HepG2 (cell line): Measurements from ENCODE around the gene XRCC5. TPM values are rescaled to one million over a fixed set of nuclear protein-coding genes. Genes with fewer than 3 reads are reported as not detected.

ENCODE experiments used
- ATAC-seq: fragments of 200-7000 bp; cut with Tn5 transposase; 3 replicates; pipeline ENCODE4 v1.9.1; 2020; ENCODE audit warnings: mild to moderate bottlenecking, moderate library complexity
- BruUV-seq: library from RNA; stranded (reverse); fragments of 400-500 nt; replicated peaks from 2 replicates; lab custom pipeline; 2021; lab: Mats Ljungman, UMichigan
- CTCF ChIA-PET: fragments of 300-600 bp; formaldehyde crosslinking; extraction: SDS; loops from one replicate; lab custom pipeline; 2021; ENCODE audit warnings: low total read pairs, inconsistent platforms, low intra/inter-chr PET ratio; lab: Yijun Ruan, JAX
- POLR2A ChIA-PET: fragments of 350-600 bp; sonication (Branson Sonifier 250); formaldehyde crosslinking; loops from one replicate; lab custom pipeline; 2020; ENCODE audit warnings: antibody characterized with exemption, inconsistent platforms; lab: Yijun Ruan, JAX
- DNase-seq: peaks from one replicate; pipeline ENCODE4 v3.0.0-alpha.2; 2015; ENCODE audit warnings: low spot score
- FAIRE-seq: peaks from 3 replicates; lab custom pipeline; 2011; peaks lifted over from hg19 to GRCh38; lab: Jason Lieb, UNC
- H2AFZ ChIP-seq: one replicate; pipeline ENCODE4 v1.6.1; 2011; ENCODE audit warnings: low read length, inconsistent platforms
- H3K27ac ChIP-seq: fragments of 300-600 bp; 3 replicates; pipeline ENCODE4 v1.8.0; 2011; ENCODE audit warnings: mixed run types, mild to moderate bottlenecking, mixed read lengths, low read length, inconsistent platforms; ENCODE audit not compliant: insufficient read depth; ENCODE audit errors: extremely low read length
- H3K27me3 ChIP-seq, 2 experiments: fragments of 200-600 bp in 1 of 2; 2 replicates in 1 of 2; 3 replicates in 1 of 2; pipeline versions ENCODE4 v1.6.0 to v1.8.0; 2011; ENCODE audit warnings: low read length in 2 of 2, mild to moderate bottlenecking in 2 of 2, moderate library complexity in 2 of 2, inconsistent platforms in 1 of 2; ENCODE audit not compliant: insufficient read depth in 2 of 2, control insufficient read depth in 1 of 2
- H3K36me3 ChIP-seq, 2 experiments: fragments of 200-600 bp in 1 of 2; replicated peaks in 1 of 2; 2 replicates in 1 of 2; 3 replicates in 1 of 2; pipeline versions ENCODE4 v1.5.1 to v1.8.0; 2011; ENCODE audit warnings: low read length in 2 of 2, inconsistent platforms in 1 of 2; ENCODE audit not compliant: insufficient read depth in 2 of 2, control insufficient read depth in 1 of 2
- H3K4me1 ChIP-seq: 2 replicates; pipeline ENCODE4 v1.5.1; 2012; ENCODE audit warnings: low read length, inconsistent platforms; ENCODE audit not compliant: insufficient read depth
- H3K4me2 ChIP-seq: 2 replicates; pipeline ENCODE4 v1.6.0; 2011; ENCODE audit warnings: low read depth, low read length, inconsistent platforms
- H3K4me3 ChIP-seq, 3 experiments: fragments of 200-600 bp in 1 of 3; sonication (generic), shearing (Covaris generic) in 1 of 3; replicated peaks in 1 of 3; 2 replicates each; pipeline ENCODE4 v1.5.1; 2011 to 2016; ENCODE audit warnings: low read length in 3 of 3, inconsistent platforms in 2 of 3, low read depth in 2 of 3, mild to moderate bottlenecking in 2 of 3, control low read depth in 1 of 3, mixed read lengths in 1 of 3; ENCODE audit not compliant: insufficient read depth in 1 of 3
- H3K79me2 ChIP-seq: one replicate; pipeline ENCODE4 v1.6.1; 2011; ENCODE audit warnings: low read length, inconsistent platforms; ENCODE audit not compliant: insufficient read depth
- H3K9ac ChIP-seq: 2 replicates; pipeline ENCODE4 v1.6.0; 2011; ENCODE audit warnings: mild to moderate bottlenecking, low read depth, low read length, inconsistent platforms; ENCODE audit not compliant: insufficient read depth
- H3K9me3 ChIP-seq: 2 replicates; pipeline ENCODE4 v1.5.1; 2012; ENCODE audit warnings: mild to moderate bottlenecking, low read length
- H4K20me1 ChIP-seq: 2 replicates; pipeline ENCODE4 v1.6.0; 2011; ENCODE audit warnings: inconsistent platforms, mild to moderate bottlenecking, low read length, moderate library complexity; ENCODE audit not compliant: insufficient read depth
- CHD4 ChIP-seq: fragments of 200-600 bp; sonication (generic); IDR thresholded peaks from 2 replicates; pipeline ENCODE4 v1.7.0; 2017; ENCODE audit warnings: mild to moderate bottlenecking, low read length, borderline replicate concordance
- DNMT3B ChIP-seq: conservative IDR thresholded peaks from 2 replicates; pipeline ENCODE4 v1.6.1; 2016; ENCODE audit warnings: missing biosample characterization, control low read depth
- HNRNPLL ChIP-seq: fragments of 200-400 bp; formaldehyde crosslinking; IDR thresholded peaks from 2 replicates; pipeline ENCODE4 v1.6.1; 2017; ENCODE audit warnings: mild to moderate bottlenecking, low read depth, low read length; ENCODE audit not compliant: poor library complexity, severe bottlenecking
- NPAS2 ChIP-seq: sonication (generic); formaldehyde crosslinking; IDR thresholded peaks from 2 replicates; pipeline ENCODE4 v1.8.0; 2022; ENCODE audit warnings: mild to moderate bottlenecking, missing genetic modification reagents, borderline replicate concordance
- NR2C2 ChIP-seq: sonication (generic); formaldehyde crosslinking; IDR thresholded peaks from 2 replicates; pipeline ENCODE4 v1.4.0; 2020; ENCODE audit warnings: missing genetic modification reagents, mild to moderate bottlenecking, moderate library complexity, borderline replicate concordance
- PHF8 ChIP-seq: sonication (generic); formaldehyde crosslinking; IDR thresholded peaks from 2 replicates; pipeline ENCODE4 v1.5.0; 2020; ENCODE audit warnings: missing genetic modification reagents
- PTBP1 ChIP-seq: fragments of 200-400 bp; formaldehyde crosslinking; IDR thresholded peaks from 2 replicates; pipeline ENCODE4 v1.6.1; 2018; ENCODE audit warnings: low read length, low read depth; ENCODE audit not compliant: poor library complexity, severe bottlenecking
- RFX3 ChIP-seq: IDR thresholded peaks from 2 replicates; pipeline ENCODE4 v1.6.1; 2016; ENCODE audit warnings: missing biosample characterization, missing genetic modification reagents
- RORA ChIP-seq: sonication (generic); formaldehyde crosslinking; IDR thresholded peaks from 2 replicates; pipeline ENCODE4 v1.5.0; 2020; ENCODE audit warnings: mild to moderate bottlenecking, missing genetic modification reagents, moderate library complexity
- SP4 ChIP-seq: sonication (generic); formaldehyde crosslinking; IDR thresholded peaks from 2 replicates; pipeline ENCODE4 v1.8.1; 2023; ENCODE audit warnings: mild to moderate bottlenecking, missing genetic modification reagents
- STAT5B ChIP-seq: sonication (generic); formaldehyde crosslinking; IDR thresholded peaks from 2 replicates; pipeline ENCODE4 v1.4.0; 2020; ENCODE audit warnings: missing genetic modification reagents
- TCF12 ChIP-seq, 2 experiments: fragments of 450-650 bp in 1 of 2; sonication (generic) in 1 of 2; formaldehyde crosslinking in 1 of 2; IDR thresholded peaks; 2 replicates each; pipeline versions ENCODE4 v1.6.1 to v1.8.0; 2017 to 2022; ENCODE audit warnings: antibody characterized with exemption in 1 of 2, mild to moderate bottlenecking in 1 of 2, missing genetic modification reagents in 1 of 2, moderate library complexity in 1 of 2
- ZNF124 ChIP-seq: sonication (generic); formaldehyde crosslinking; IDR thresholded peaks from 2 replicates; pipeline ENCODE4 v1.4.0; 2020; ENCODE audit warnings: missing genetic modification reagents
- ZNF225 ChIP-seq: sonication (generic); formaldehyde crosslinking; IDR thresholded peaks from 2 replicates; pipeline ENCODE4 v1.4.0; 2020; ENCODE audit warnings: mild to moderate bottlenecking, missing genetic modification reagents
- ZNF451 ChIP-seq: sonication (generic); formaldehyde crosslinking; IDR thresholded peaks from 2 replicates; pipeline ENCODE4 v1.5.0; 2020; ENCODE audit warnings: mild to moderate bottlenecking, missing genetic modification reagents
- ZNF558 ChIP-seq: sonication (generic); formaldehyde crosslinking; IDR thresholded peaks from 2 replicates; pipeline ENCODE4 v1.9.0; 2022; ENCODE audit warnings: mild to moderate bottlenecking, missing genetic modification reagents, borderline replicate concordance
- ZNF629 ChIP-seq: sonication (generic); formaldehyde crosslinking; conservative IDR thresholded peaks from 2 replicates; pipeline ENCODE4 v1.5.0; 2020; ENCODE audit warnings: missing genetic modification reagents
- ZNF75D ChIP-seq: sonication (generic); formaldehyde crosslinking; IDR thresholded peaks from 2 replicates; pipeline ENCODE4 v1.8.1; 2023; ENCODE audit warnings: missing genetic modification reagents, mild to moderate bottlenecking, borderline replicate concordance
- WGBS: methylation state at CpG from one replicate; pipeline ENCODE4 v1.1.6; 2017; ENCODE audit warnings: low lambda C conversion rate; 5-methylcytosine and 5-hydroxymethylcytosine counted together
- in situ Hi-C: cut with HindIII; loops from 2 replicates; pipeline ENCODE4 v1.10.0; 2017; ENCODE audit warnings: low pct_unique_long_range_greater_than_20kb; ENCODE audit not compliant: extremely low pct_ligation_motif_present
- intact Hi-C: fragments of 100-400 bp; cut with micrococcal nuclease; formaldehyde crosslinking; loops from one replicate; pipeline ENCODE4 v1.10.0; 2022; ENCODE audit not compliant: unreplicated experiment
- polyA plus RNA-seq, 8 experiments: library from polyadenylated mRNA; depleted of rRNA in 3 of 8; stranded (reverse) in 7 of 8; unstranded in 1 of 8; fragments of >200 nt; fragmentation: Illumina TruSeq in 4 of 8; extraction: Trizol in 4 of 8; gene quantifications; 2 replicates each; pipeline versions ENCODE4 v1.2.1 to v1.2.3, GENCODE V29; 2011 to 2016; ENCODE audit warnings: low read depth in 4 of 8, missing spikeins in 1 of 8, mixed read lengths in 1 of 8; ENCODE audit not compliant: insufficient read depth in 1 of 8
- total RNA-seq, 5 experiments: library from RNA; depleted of rRNA; stranded (reverse); fragments of >200 nt; fragmentation: Illumina TruSeq; extraction: Trizol; gene quantifications; 2 replicates each; pipeline ENCODE4 v1.2.3, GENCODE V29; 2016; ENCODE audit warnings: low read depth in 1 of 5
- TF ChIP-seq, protein P1 (sequence below): sonication (generic); formaldehyde crosslinking; IDR thresholded peaks from 2 replicates; pipeline ENCODE4 v1.8.1; 2023; ENCODE audit warnings: mild to moderate bottlenecking, missing genetic modification reagents

XRCC5 gene
- total and polyA plus RNA-seq, 2 of the 13 experiments (the other 11 are each of a cell fraction or from before 2014, with no cell fraction given), result 264 to 454 TPM

DNA sequence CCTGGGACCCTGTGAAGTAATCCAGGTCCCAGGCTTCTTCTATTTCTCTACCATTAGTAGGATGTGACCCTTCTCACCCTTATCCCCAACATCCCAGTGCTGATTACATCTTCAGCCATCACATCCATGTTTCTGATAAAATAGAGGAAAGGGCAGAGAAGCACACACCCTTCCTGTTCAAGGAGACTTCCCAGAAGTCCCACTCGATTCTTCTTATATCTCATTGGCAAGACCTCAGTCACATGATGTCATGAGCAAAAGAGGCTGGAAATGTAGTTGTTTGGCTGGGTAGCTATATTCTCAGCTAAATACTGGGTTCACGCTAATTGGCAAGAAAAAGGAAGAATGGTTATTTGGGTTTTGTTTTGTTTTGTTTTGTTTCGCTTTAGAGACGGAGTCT is 8.0 kb upstream of the XRCC5 start:
- ChIA-PET POLR2A (no interaction called here), CTCF (no interaction called here)
- BruUV-seq, result no TSS peak
- Histone ChIP-seq H3K4me2 (no peak overlapping the region), H3K9ac (no peak overlapping the region), H3K27ac (no peak overlapping the region)
- in situ Hi-C loops (no loop called here), intact Hi-C loops (no loop called here)
- TF ChIP-seq ZNF75D (CRISPR knock-in tag) (no peak), RORA (CRISPR knock-in tag) (no peak), ZNF629 (CRISPR knock-in tag) (no peak), STAT5B (CRISPR knock-in tag) (no peak), SP4 (CRISPR knock-in tag) (no peak), PTBP1 (no peak), HNRNPLL (no peak), TCF12 (IDR thresholded peaks at IDR 0.05) (no peak), TCF12 (CRISPR knock-in tag; IDR thresholded peaks at IDR 0.05) (no peak), ZNF225 (CRISPR knock-in tag) (no peak), NR2C2 (CRISPR knock-in tag) (no peak), PHF8 (CRISPR knock-in tag) (no peak), RFX3 (no peak), NPAS2 (CRISPR knock-in tag) (no peak), DNMT3B (no peak), CHD4 (no peak), ZNF558 (CRISPR knock-in tag) (no peak), ZNF451 (no peak), ZNF124 (CRISPR knock-in tag) (no peak)
- TF ChIP-seq, protein P1, sequence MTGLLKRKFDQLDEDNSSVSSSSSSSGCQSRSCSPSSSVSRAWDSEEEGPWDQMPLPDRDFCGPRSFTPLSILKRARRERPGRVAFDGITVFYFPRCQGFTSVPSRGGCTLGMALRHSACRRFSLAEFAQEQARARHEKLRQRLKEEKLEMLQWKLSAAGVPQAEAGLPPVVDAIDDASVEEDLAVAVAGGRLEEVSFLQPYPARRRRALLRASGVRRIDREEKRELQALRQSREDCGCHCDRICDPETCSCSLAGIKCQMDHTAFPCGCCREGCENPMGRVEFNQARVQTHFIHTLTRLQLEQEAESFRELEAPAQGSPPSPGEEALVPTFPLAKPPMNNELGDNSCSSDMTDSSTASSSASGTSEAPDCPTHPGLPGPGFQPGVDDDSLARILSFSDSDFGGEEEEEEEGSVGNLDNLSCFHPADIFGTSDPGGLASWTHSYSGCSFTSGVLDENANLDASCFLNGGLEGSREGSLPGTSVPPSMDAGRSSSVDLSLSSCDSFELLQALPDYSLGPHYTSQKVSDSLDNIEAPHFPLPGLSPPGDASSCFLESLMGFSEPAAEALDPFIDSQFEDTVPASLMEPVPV (CRISPR knock-in tag), result no peak
- TF ChIP-seq, all 625 proteins: peak for 0
- WGBS, result 99% methylated on average over 4 of the region's 4 CpGs
- Histone ChIP-seq H4K20me1 (no peaks in the 10 kb centered on the region), H3K79me2 (no peaks in the 10 kb centered on the region), H3K4me3 (no peak overlapping the region), H3K4me1 (peaks cover 26% of the 10 kb centered on the region), H2AFZ (no peak overlapping the region), H3K27me3 (no peaks in the 10 kb centered on the region), H3K36me3 (peaks cover 0 to 4% of the 10 kb centered on the region in 2 experiments; a peak in 2 of 5 replicates), H3K9me3 (no peaks in the 10 kb centered on the region)
- DNase-seq (no peak), FAIRE-seq (no peak), ATAC-seq (no peak)
